ENCODE results near the gene ARMC6.

Gene ARMC6

GRCh38 chr19:19033426-19034203 lies at the start of gene ARMC6, which contains the start of gene SUGP2:
Gene ARMC6, plus strand, starts transcription at chr19:19033603. Its CDS starts 607 bp downstream, at chr19:19034210.
Gene SUGP2, minus strand, starts transcription at chr19:19033517. Its CDS starts 2,446 bp downstream, at chr19:19031071.
- peak; percentile 99 for DNase-seq (ENCODE audit: low spot score)

GRCh38 chr19:18984251-18984650 lies 49.2 kb upstream of the ARMC6 start:
- no peak for DNase-seq (ENCODE audit: low spot score)

- DNase-seq (ENCODE audit: low spot score) = no peak
Observed at GRCh38 chr19:18985257-18985656, 48.1 kb upstream of the ARMC6 start.

- no peak for DNase-seq (ENCODE audit: low spot score)
Observed at GRCh38 chr19:18987456-18987855, 45.9 kb upstream of the ARMC6 start.

GRCh38 chr19:18989316-18989715 lies 44.1 kb upstream of the ARMC6 start:
- no peak for DNase-seq (ENCODE audit: low spot score)

- DNase-seq (ENCODE audit: low spot score) = no peak
Observed at GRCh38 chr19:18990128-18990708, 43.2 kb upstream of the ARMC6 start.

GRCh38 chr19:18991006-18991405 lies 42.4 kb upstream of the ARMC6 start:
- DNase-seq (ENCODE audit: low spot score) = no peak

- no peak for DNase-seq (ENCODE audit: low spot score)
Observed at GRCh38 chr19:18991468-18991867, 41.9 kb upstream of the ARMC6 start.

GRCh38 chr19:18992696-18993095 lies 40.7 kb upstream of the ARMC6 start:
- DNase-seq (ENCODE audit: low spot score) = no peak

GRCh38 chr19:18993115-18993514 lies 40.3 kb upstream of the ARMC6 start:
- DNase-seq (ENCODE audit: low spot score) = no peak

GRCh38 chr19:18995804-18996241 lies 37.6 kb upstream of the ARMC6 start:
- peak; percentile 85 for DNase-seq (ENCODE audit: low spot score)

GRCh38 chr19:18996351-18996750 lies 37.1 kb upstream of the ARMC6 start:
- DNase-seq (ENCODE audit: low spot score) = no peak

- no peak for DNase-seq (ENCODE audit: low spot score)
Observed at GRCh38 chr19:18996796-18997394, 36.5 kb upstream of the ARMC6 start.

- no peak for DNase-seq (ENCODE audit: low spot score)
Observed at GRCh38 chr19:18998276-18998675, 35.1 kb upstream of the ARMC6 start.

- DNase-seq (ENCODE audit: low spot score) = no peak
Observed at GRCh38 chr19:18999016-18999758, 34.2 kb upstream of the ARMC6 start.

- DNase-seq (ENCODE audit: low spot score) = peak; percentile 60
Observed at GRCh38 chr19:18999896-19000620, 33.3 kb upstream of the ARMC6 start.

- no peak for DNase-seq (ENCODE audit: low spot score)
Observed at GRCh38 chr19:19004144-19004543, 29.3 kb upstream of the ARMC6 start.

- no peak for DNase-seq (ENCODE audit: low spot score)
Observed at GRCh38 chr19:19006213-19006612, 27.2 kb upstream of the ARMC6 start.

- DNase-seq (ENCODE audit: low spot score) = no peak
Observed at GRCh38 chr19:19009951-19010350, 23.5 kb upstream of the ARMC6 start.

GRCh38 chr19:19010551-19010950 lies 22.9 kb upstream of the ARMC6 start:
- no peak for DNase-seq (ENCODE audit: low spot score)

GRCh38 chr19:19021115-19021514 lies 12.3 kb upstream of the ARMC6 start:
- DNase-seq (ENCODE audit: low spot score) = no peak
